HFFc6 (cell line): ENCODE results near the gene STX16. TPM values are rescaled to one million over a fixed set of nuclear protein-coding genes. Genes with fewer than 3 reads are reported as not detected.

Source experiments
- DNase-seq: peaks from one replicate; pipeline ENCODE4 v3.0.0-alpha.2; 2018
- H3K27ac Mint-ChIP-seq: 2 replicates; pipeline ENCODE4 v1.8.0; 2020; ENCODE audit warnings: mild to moderate bottlenecking, mixed read lengths
- H3K27me3 Mint-ChIP-seq: 2 replicates; pipeline ENCODE4 v1.8.0; 2021; ENCODE audit warnings: mild to moderate bottlenecking, moderate library complexity, mixed read lengths; ENCODE audit not compliant: insufficient read depth
- H3K36me3 Mint-ChIP-seq: 2 replicates; pipeline ENCODE4 v1.8.0; 2021; ENCODE audit warnings: low read depth, mixed read lengths
- H3K4me1 Mint-ChIP-seq: 2 replicates; pipeline ENCODE4 v1.8.0; 2020; ENCODE audit warnings: low read depth, mixed read lengths
- H3K4me3 Mint-ChIP-seq: 2 replicates; pipeline ENCODE4 v1.8.0; 2020; ENCODE audit warnings: mild to moderate bottlenecking, moderate library complexity, mixed read lengths
- H3K9me3 Mint-ChIP-seq: 2 replicates; pipeline ENCODE4 v1.8.0; 2020; ENCODE audit warnings: mild to moderate bottlenecking, mixed read lengths
- total RNA-seq, 6 experiments: library from RNA; stranded (reverse); fragmentation: NEBNext Ultra II Directional; extraction: Animal tissue kit (Norgen Biotek cat#: 25700); gene quantifications; 2 replicates in 1 of 6; 3 replicates in 5 of 6; pipeline ENCODE4 v1.2.3, GENCODE V29; 2021
- TF ChIP-seq, protein P1 (sequence below): fragments of 200-600 bp; sonication (generic); IDR thresholded peaks from 2 replicates; pipeline ENCODE4 v1.5.0; 2021; ENCODE audit warnings: antibody characterized with exemption, mild to moderate bottlenecking

STX16 gene
- total RNA-seq, 6 experiments from 2014 or later = 44.4 to 51.8 (median 48.3) TPM

DNA sequence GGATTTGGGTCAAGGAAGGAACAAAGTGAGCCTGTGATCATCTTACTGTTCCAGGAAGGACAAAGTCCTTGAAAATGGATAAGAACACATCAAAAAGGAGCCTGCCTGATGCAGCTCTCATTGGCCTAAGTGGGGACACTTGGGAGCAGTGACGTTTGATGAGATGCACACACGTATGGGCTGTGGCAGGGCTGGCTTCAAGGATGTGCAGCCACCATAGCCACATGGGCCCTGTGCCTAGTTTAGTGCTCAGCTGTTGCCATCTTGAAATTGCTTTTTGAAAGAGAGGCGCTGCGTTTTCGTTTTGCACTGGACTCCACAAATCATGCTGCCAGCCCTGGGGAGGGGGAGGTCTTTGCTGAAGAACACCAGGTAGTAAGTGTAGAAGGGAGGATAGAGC is 34.9 kb downstream of the STX16 start:
- Mint-ChIP-seq H3K27me3 (peaks cover 2% of the 10 kb centered on the region; the same call in 1 of the 2 replicates), H3K4me1 (peaks cover 30% of the 10 kb centered on the region), H3K9me3 (no peaks in the 10 kb centered on the region), H3K4me3 (no peak overlapping the region), H3K27ac (no peak overlapping the region), H3K36me3 (0 out of 2 replicates have a peak, but pooled peaks cover 10% of the 10 kb centered on the region)
- no peak for DNase-seq
- TF ChIP-seq, protein P1, sequence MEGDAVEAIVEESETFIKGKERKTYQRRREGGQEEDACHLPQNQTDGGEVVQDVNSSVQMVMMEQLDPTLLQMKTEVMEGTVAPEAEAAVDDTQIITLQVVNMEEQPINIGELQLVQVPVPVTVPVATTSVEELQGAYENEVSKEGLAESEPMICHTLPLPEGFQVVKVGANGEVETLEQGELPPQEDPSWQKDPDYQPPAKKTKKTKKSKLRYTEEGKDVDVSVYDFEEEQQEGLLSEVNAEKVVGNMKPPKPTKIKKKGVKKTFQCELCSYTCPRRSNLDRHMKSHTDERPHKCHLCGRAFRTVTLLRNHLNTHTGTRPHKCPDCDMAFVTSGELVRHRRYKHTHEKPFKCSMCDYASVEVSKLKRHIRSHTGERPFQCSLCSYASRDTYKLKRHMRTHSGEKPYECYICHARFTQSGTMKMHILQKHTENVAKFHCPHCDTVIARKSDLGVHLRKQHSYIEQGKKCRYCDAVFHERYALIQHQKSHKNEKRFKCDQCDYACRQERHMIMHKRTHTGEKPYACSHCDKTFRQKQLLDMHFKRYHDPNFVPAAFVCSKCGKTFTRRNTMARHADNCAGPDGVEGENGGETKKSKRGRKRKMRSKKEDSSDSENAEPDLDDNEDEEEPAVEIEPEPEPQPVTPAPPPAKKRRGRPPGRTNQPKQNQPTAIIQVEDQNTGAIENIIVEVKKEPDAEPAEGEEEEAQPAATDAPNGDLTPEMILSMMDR = no peak

DNA sequence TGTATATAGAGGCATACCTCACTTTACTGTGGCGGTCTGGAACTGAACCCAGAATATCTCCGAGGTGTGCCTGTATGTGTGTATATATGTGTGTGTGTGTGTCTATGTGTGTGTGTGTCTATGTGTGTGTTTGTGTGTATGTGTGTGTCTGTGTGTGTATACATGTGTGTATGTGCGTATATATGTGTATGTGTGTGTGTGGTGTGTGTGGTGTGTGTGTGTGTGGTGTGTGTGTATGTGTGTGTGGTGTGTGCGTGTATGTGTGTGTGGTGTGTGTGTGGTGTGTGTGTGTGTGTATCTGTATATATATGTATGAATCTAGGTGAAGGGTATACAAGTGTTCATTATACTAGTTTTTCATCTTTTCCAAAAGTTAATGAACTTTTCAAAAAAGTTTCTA is 37.3 kb downstream of the STX16 start:
- Mint-ChIP-seq H3K27ac (no peak overlapping the region; the same call in 1 of the 2 replicates), H3K4me1 (peaks cover 16% of the 10 kb centered on the region), H3K9me3 (no peaks in the 10 kb centered on the region), H3K27me3 (peaks cover 3% of the 10 kb centered on the region; the same call in 1 of the 2 replicates), H3K36me3 (0 out of 2 replicates have a peak, but pooled peaks cover 10% of the 10 kb centered on the region), H3K4me3 (no peak overlapping the region)
- DNase-seq = no peak
- TF ChIP-seq, protein P1 = no peak

DNA sequence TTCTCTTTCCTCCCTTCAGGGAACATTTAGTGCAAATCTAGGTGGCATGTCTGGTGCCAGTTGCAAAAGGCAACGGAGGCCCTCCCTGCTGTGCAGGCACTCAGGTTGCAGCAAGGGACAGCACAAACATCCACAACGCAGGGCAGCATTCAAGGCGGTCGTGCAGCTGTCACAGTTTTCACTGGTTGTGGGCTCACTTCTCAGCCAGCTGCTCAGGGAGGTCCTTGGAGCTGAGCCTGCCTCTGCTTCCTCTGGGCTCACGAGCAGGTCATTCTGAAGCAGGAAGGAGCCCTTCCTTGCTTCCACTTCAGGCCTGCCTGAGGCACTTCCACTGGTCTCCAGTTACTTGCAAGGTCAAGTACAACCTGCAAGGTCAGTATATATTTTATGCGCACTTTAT is 37.8 kb downstream of the STX16 start:
- H3K36me3 Mint-ChIP-seq = 0 out of 2 replicates have a peak, but pooled peaks cover 10% of the 10 kb centered on the region
- H3K9me3 Mint-ChIP-seq = no peaks in the 10 kb centered on the region
- TF ChIP-seq, protein P1 = no peak
- DNase-seq = no peak
- H3K4me3 Mint-ChIP-seq = no peak overlapping the region
- no peak overlapping the region for H3K27ac Mint-ChIP-seq
- H3K27me3 Mint-ChIP-seq = peaks cover 3% of the 10 kb centered on the region; the same call in 1 of the 2 replicates
- H3K4me1 Mint-ChIP-seq = peaks cover 16% of the 10 kb centered on the region

DNA sequence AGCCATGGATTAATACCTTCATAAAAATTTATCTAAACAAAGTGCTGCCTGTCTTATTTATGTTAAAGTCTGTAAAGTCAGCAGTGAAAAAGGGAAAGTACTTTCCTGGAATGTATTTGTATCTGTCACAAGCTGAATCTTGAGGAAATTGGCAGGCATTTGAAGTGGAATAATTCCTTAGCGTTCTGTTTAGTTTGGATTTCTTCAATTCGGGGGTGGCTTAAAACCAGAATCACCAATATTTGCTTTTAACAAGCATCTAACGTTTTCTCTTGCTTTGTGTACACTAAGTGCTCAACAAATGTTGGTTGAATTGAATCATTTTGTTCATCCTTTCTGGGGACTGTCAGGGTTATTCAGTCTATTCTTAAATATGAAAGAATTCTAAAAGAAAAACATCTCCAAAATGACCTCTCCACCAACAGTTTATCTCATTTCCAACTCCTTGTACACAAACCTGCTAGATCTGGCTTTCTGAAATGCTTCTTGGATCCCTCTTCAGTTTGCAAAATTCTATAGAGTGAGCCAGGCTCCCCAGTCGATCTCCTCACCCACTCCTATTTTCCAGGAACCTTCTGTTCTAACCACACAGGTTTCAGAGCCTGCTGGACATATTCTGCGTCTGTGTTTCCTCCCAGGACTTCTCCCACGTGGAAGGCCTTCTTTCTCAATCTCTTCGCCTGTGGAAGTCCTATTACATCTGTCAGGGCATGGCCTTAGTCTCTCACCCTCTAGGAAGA is 39.5 kb downstream of the STX16 start:
- Mint-ChIP-seq H3K4me3 (no peak overlapping the region), H3K36me3 (0 out of 2 replicates have a peak, but pooled peaks cover 1% of the 10 kb centered on the region), H3K27ac (peak overlapping the region; percentile 53), H3K4me1 (peaks cover 16% of the 10 kb centered on the region), H3K27me3 (peaks cover 3% of the 10 kb centered on the region; the same call in 1 of the 2 replicates), H3K9me3 (no peaks in the 10 kb centered on the region)
- no peak for DNase-seq
- TF ChIP-seq, protein P1 = no peak

DNA sequence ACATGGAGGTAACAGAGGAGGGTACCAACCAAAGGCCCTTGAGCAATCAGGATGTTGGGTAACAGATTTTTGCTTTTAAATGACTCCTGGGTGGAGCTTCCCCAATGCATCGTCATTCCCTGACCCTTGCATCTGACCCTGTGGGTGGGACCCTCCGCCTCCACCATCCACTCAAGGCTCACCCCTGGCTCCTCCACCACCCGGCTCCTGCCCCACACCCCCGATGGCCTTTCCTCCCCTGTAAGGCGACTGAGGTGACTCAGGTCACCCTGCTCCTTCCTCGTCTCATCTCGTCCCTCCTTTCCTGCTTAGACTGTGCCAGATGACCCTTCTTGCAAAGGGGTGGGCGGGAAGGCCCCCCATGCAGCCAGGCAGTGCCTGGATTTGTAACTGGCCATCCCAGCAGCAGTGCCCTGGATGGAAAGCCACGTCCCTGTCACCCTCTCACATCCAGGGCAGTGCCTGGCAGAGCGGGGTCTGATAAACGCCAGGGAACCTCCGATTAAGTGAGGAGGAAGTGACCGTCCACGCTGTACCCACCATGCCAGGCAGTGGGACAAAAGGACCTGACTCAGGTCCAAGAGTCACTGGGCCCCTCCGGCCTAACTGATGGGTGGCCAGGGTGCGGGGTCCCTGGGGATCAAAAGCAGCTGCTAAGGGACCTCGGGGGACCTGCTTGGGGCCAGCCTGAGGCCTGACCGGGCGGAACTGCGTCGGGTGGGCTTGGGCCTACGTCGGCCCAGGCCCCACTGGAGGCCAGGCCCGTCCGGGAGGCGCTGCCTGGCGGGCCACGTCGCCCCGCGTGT is 40.9 kb downstream of the STX16 start:
- Mint-ChIP-seq H3K36me3 (no peaks in the 10 kb centered on the region), H3K9me3 (no peaks in the 10 kb centered on the region), H3K4me3 (no peak overlapping the region), H3K4me1 (peaks cover 16% of the 10 kb centered on the region), H3K27ac (peak overlapping the region; percentile 72), H3K27me3 (peaks cover 3% of the 10 kb centered on the region; the same call in 1 of the 2 replicates)
- TF ChIP-seq, protein P1 = no peak
- no peak for DNase-seq
